GM12892 (cell line): ENCODE data around the gene IFNL3.

Experiments
- DNase-seq: peaks from one replicate; pipeline ENCODE4 v3.0.0; 2011; ENCODE audit not compliant: insufficient read length
- FAIRE-seq: peaks from 2 replicates; lab custom pipeline; 2011; peaks lifted over from hg19 to GRCh38; lab: Jason Lieb, UNC
- POLR2A ChIP-seq: IDR thresholded peaks from 2 replicates; pipeline ENCODE4 v1.6.1; 2011; ENCODE audit warnings: low read depth, low read length, control low read depth
- POLR2AphosphoS5 ChIP-seq: IDR thresholded peaks from 2 replicates; pipeline ENCODE4 v1.6.1; 2011; ENCODE audit warnings: low read depth, low read length, control low read depth
- TAF1 ChIP-seq: IDR thresholded peaks from 2 replicates; pipeline ENCODE4 v1.6.1; 2011; ENCODE audit warnings: low read depth, mild to moderate bottlenecking, control low read depth, low read length, borderline replicate concordance

IFNL3 gene

DNA sequence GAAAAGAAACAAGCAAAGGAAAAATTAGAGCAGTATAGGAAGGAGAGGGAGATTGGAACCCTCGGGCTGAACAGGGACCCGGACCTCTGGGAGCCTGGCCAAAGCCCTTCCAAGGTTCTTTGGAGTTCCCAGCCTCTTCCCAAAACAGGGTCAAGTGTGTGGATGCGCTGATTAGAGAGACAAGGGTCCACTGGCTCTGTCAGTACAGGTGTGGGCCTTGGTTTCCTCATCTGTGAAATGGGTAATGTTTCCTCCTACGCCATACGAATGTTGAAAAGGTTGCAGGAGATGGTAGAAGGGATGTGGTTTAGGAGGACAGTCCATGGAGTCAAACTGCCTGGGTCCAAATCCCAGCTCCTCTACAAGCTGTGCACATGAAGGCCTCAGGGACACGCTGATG, 38.7 kb downstream of the IFNL3 start:
- TF ChIP-seq TAF1 (no peak), POLR2AphosphoS5 (no peak)
- DNase-seq (no peak), FAIRE-seq (no peak)

DNA sequence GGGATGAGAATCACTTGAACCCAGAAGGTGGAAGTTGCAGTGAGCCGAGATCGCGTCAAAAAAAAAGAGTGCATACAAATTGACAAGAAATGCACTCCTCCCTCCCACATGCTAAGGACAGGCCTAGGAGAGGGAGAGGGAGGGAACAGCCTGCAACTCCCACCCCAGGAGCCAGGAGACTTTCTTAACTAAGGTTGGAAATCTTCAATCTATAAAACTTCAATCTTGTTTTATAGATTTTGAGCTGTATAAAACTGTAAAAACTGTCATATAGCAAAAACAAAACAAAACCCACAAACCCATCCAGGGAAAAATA, 39.4 kb downstream of the IFNL3 start:
- DNase-seq (no peak), FAIRE-seq (no peak)
- no peak for TF ChIP-seq POLR2A
- no peak for TF ChIP-seq POLR2AphosphoS5
- no peak for TF ChIP-seq TAF1

DNA sequence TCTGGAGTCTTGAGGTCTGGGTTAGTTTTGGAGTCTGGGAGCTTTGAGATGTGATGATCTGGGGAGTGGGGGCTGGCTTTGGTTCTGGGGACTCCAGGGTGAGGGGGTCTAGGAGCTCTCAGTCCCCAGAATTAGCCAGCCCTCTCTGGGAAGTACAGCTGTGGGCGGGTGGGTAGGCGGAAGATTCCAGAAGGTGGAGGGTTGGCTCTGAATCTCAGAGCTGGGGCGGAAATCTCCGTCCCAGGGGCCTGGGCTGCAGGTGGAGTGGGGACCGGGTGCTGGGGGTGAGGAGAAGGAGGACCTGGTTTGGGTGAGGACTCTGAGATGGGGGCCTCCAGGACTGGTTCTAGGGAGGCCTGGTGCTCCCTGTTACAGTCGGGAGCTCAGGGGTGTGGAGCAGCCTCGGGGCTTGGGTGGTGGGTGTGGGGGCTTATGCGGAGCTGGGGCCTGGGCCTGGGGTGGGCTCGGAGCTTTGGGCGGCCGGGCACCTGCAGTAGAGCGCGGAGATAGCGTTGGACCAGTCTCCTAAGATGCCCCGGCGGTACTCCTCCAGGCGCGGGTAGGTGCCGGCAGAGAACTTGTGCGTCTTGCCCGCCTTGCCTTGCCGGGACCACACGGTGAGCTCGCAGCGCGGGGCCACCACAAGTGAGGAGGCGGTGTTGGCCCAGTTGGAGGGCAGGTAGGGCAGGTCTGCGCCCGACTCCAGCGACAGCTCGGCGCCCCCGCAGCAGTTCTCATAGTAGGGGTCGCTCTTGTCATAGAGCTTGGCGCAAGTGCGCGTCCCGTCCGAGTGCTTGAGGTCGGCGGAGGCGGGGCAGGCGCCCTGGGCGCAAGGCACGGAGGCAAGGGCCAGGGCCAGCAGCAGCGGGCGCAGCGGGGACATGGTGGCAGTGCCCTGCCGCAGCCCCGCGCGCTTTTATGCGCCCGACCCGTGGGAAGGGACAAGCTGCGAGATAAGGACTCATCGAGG, 41.1 kb downstream of the IFNL3 start, which contains the start of gene SYCN:
TSS of gene SYCN (minus strand) at position 892 of the 970 bp plus-strand sequence. CDS start at position 883, 9 bp downstream.
- FAIRE-seq (no peak), DNase-seq (no peak)
- TF ChIP-seq POLR2A, result no peak
- TF ChIP-seq POLR2AphosphoS5, result no peak

DNA sequence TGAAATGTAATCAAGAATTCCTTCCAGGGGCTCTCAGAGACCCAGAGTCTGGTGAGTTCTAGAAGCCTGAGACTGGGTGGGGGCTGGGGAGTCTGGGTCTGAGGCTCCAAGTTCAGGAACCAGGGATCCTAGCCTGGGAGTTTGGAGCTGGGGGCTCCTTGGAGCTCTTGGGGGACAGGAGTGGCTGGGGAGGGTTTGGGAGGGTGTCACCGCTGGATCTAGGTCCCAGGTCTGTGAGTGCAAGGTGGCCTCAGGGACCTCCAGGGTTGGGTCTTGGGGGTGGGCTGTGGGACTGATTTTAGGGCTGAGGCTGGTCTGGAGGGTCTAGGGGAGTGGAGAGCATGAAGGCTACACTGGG, 41.8 kb downstream of the IFNL3 start:
- FAIRE-seq (no peak), DNase-seq (no peak)
- no peak for TF ChIP-seq POLR2A
- no peak for TF ChIP-seq TAF1
- no peak for TF ChIP-seq POLR2AphosphoS5

DNA sequence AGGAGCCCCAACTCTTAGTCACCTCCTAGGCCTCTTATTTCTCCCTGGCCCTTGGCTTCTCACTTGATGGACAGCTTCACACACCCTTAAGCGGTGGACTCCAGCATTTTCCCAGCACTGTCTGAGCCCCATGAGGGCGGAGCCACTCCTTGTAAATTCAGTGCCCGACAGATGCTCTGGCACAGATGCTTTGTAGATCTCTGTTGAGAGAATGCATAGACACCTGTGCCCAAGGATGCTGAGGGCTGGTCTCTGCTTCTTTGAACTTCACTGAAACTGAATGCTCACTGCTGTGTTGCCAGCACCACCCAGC, 44.0 kb downstream of the IFNL3 start:
- FAIRE-seq, result no peak
- no peak for DNase-seq
- TF ChIP-seq POLR2AphosphoS5 (no peak), POLR2A (no peak), TAF1 (no peak)

DNA sequence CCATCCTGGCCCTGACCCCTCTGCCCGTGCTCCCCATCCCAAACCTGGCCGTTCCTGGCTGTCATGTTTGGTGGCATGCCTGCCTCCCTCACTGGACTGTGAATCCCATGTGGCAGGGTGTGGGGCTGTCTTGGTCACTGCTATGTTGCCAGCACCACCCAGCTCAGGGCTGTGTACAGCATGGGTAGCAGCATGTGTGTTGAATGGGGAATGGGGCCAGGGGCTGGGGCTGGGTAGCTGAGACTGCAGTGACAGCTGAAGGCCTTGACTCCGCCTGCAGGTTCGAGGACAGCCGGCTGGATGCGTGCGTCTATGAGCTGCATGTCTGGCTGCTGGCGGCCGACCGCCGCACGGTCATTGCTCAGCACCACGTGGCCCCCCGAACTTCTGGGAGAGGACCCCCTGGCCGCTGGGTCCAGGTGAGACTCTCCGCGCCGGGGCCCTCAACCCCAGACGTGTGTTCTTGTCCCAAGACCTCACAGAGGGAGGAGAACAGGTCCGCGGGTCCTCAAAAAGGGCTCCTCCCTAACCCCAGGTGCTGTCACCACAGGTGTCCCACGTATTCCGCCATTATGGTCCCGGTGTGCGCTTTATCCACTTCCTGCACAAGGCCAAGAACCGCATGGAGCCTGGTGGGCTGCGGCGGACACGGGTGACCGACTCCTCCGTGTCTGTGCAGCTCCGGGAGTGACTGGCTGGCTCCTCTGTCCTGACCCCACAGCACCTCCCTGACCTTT, 44.6 kb downstream of the IFNL3 start:
- TF ChIP-seq POLR2AphosphoS5 (no peak), POLR2A (no peak), TAF1 (no peak)
- no peak for FAIRE-seq
- no peak for DNase-seq

DNA sequence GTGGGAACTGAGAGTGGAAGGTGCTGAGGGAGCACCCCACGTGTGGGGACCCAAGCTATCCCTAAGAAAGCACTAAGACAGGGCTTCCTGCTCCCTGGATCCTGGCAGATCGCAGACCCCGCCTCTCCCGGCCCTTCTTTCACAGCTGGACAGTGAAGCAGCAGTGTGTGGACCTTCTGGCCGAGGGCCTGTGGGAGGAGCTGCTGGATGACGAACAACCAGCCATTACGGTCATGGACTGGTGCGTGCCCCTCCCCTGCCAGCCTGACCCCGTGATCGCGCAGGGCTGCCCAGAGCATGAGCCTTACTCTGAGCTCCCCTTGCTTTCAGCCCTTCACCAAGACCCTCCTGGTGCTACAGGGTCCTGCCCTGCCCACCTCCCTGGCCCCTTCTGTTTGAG, 45.8 kb downstream of the IFNL3 start:
- DNase-seq (no peak), FAIRE-seq (no peak)

DNA sequence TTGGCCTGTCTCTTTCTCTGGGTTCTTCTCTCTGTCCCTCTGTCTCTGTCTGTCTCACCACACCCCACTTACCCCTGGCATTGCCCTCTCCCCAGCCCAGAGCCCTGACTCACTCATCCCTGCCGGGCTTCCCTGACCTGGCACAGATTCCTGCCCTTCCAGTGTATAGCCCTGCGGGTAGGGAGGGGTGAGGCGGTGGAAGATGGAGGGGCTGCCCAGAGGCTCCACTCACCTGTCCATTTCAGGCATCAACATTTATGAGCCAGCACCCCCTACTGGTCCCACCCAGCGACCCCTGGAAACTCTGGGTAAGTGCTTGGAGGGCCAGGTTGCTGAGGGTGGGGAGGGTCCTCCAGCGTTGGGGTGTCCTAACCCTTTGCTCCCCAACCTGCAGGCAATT, 47.0 kb downstream of the IFNL3 start:
- TF ChIP-seq TAF1, result no peak
- no peak for TF ChIP-seq POLR2A
- TF ChIP-seq POLR2AphosphoS5, result no peak
- DNase-seq (no peak), FAIRE-seq (no peak)

More for the DNA sequence above, 45.8 kb downstream of the IFNL3 start:
- TF ChIP-seq POLR2A, result no peak
- no peak for TF ChIP-seq TAF1
- no peak for TF ChIP-seq POLR2AphosphoS5

DNA sequence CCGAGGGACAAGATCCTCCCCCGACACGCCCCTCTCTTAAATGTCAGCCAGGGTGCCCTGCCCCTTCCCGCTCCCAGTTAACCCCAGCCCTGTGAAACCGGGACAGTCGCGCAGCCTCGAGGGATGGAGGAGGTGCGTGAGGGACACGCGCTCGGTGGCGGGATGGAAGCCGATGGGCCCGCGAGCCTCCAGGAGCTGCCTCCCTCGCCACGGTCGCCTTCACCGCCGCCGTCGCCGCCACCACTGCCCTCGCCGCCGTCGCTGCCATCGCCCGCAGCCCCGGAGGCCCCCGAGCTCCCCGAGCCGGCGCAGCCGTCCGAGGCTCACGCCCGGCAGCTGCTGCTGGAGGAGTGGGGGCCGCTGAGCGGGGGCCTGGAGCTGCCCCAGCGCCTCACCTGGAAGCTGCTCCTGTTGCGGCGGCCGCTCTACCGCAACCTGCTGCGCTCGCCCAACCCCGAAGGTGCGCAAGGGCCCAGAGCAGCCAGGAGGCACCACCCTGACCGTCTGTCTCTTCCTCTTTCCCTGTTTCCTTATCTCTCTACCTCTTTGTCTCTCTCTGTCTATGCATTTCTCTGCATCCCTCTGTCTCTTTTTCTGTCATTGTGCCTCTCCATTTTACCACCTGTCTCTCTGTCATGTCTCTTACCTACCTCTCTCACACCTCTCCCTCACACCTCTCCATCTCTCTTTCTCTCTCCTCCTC, 47.8 kb downstream of the IFNL3 start, which contains the start of gene NCCRP1:
TSS of gene NCCRP1 (plus strand) at position 105 of the 703 bp plus-strand sequence. CDS start at position 124, 19 bp downstream.
- TF ChIP-seq TAF1 (no peak), POLR2AphosphoS5 (no peak), POLR2A (no peak)
- FAIRE-seq (no peak), DNase-seq (no peak)

DNA sequence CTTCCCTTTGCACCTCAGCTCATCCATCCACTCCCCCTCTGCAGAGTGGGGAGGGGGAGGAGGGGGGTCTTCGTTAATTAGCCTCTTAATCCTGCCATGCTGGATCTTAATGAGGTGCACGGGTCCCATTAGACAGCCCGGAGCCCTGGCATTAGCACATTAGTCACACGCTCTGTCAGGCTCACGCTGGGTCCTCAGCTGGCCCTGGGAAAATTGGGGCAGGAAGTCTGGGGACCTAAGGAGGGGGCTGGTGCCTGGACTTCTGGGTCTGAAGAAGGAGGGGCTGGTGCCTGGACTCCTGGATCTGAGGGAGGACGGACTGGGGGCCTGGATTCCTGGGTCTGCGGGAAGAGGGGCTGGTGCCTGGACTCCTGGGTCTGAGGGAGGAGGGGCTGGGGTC, 48.5 kb downstream of the IFNL3 start:
- DNase-seq, result no peak
- no peak for FAIRE-seq
- TF ChIP-seq POLR2AphosphoS5, result no peak
- no peak for TF ChIP-seq TAF1
- no peak for TF ChIP-seq POLR2A

DNA sequence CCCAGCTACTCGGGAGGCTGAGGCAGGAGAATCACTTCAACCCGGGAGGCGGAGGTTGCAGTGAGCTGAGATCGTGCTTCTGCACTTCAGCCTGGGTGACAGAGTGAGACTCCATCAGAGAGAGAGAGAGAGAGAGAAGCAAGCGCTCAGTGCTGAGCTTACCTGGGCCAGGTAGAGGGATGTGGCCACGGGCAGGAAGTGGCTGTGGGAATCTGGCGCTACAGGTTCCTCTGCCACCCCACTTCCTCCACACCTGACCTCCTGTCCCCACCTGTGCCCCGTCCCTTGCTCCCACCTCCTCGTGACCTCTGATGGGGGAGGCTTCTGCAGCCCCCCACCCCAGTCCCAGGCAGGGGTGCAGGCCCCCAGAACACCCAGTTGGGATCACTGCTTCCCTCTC, 49.1 kb downstream of the IFNL3 start:
- no peak for TF ChIP-seq POLR2A
- no peak for TF ChIP-seq TAF1
- no peak for TF ChIP-seq POLR2AphosphoS5
- DNase-seq (no peak), FAIRE-seq (no peak)
